ENCODE results near the gene CXCR6. TPM values are rescaled to one million over a fixed set of nuclear protein-coding genes. Genes with fewer than 3 reads are reported as not detected.

Gene CXCR6
- total RNA-seq, 2 donors from 2014 or later, result 0.96 to 1.2 TPM

DNA sequence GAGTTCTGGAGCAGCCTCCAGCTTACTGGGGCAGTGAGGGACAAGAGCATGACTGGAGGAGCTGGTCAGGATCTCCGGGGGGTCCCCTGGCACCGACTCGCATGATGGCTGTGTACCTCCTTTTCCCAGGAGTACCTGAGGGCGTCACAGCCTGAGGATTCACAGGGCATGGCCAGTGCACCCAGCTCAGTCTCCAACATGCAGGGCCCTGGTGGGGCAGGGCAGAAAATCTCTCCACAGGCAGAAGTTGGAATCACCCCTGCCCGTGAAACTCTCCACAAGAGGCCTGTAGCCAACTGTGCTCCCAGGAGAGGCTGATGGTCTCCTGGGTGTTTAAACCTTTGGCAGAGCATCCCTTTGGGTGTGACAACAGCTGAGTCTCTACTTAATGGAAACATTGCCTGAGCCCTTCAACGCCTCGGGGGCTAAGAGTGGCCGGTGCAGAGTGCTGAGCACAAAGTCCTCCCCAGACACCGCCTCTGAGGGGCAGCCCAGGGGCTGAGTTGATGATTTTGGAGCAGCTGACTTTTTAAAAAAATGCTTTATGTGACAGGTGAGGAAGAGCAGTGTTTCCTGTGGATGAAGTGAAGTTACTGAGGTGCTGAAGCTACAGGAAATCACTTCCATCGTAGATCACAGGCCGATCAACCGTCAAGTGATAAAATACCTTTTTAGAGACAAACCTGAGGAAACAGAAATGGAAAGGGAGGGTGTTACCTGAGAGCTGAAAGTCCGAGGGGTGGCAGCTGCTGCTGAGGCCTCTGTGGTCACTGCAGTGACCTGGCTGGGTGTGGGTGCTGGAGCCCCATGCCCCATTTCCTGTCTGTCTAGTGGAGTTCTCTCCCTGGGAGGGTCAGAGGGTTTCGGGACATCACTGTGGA lies 21.9 kb upstream of the CXCR6 start:
- TF ChIP-seq, protein P1, sequence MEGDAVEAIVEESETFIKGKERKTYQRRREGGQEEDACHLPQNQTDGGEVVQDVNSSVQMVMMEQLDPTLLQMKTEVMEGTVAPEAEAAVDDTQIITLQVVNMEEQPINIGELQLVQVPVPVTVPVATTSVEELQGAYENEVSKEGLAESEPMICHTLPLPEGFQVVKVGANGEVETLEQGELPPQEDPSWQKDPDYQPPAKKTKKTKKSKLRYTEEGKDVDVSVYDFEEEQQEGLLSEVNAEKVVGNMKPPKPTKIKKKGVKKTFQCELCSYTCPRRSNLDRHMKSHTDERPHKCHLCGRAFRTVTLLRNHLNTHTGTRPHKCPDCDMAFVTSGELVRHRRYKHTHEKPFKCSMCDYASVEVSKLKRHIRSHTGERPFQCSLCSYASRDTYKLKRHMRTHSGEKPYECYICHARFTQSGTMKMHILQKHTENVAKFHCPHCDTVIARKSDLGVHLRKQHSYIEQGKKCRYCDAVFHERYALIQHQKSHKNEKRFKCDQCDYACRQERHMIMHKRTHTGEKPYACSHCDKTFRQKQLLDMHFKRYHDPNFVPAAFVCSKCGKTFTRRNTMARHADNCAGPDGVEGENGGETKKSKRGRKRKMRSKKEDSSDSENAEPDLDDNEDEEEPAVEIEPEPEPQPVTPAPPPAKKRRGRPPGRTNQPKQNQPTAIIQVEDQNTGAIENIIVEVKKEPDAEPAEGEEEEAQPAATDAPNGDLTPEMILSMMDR (IDR thresholded peaks at IDR 0.05), result no peak
- TF ChIP-seq POLR2A (IDR thresholded peaks at IDR 0.05), result no peak
- TF ChIP-seq POLR2AphosphoS5 (IDR thresholded peaks at IDR 0.05), result no peak
- intact Hi-C loops (cut with DNase I), result loop anchor here (10.0 kb wide), 1 partner anchor 407 kb away; no protein-coding TSS in a partner anchor
- Histone ChIP-seq H3K27me3 (replicated peaks; ENCODE audit: insufficient read depth) (no peaks in the 10 kb centered on the region), H3K4me3 (no peak overlapping the region), H3K9me3 (no peaks in the 10 kb centered on the region), H3K4me1 (replicated peaks) (no peaks in the 10 kb centered on the region), H3K36me3 (peaks cover 4 to 6% of the 10 kb centered on the region in 2 donors), H3K27ac (no peak overlapping the region)
- WGBS, result 84% methylated on average over 13 of the region's 14 CpGs
- DNase-seq (ENCODE audit: low spot score), result no peak

DNA sequence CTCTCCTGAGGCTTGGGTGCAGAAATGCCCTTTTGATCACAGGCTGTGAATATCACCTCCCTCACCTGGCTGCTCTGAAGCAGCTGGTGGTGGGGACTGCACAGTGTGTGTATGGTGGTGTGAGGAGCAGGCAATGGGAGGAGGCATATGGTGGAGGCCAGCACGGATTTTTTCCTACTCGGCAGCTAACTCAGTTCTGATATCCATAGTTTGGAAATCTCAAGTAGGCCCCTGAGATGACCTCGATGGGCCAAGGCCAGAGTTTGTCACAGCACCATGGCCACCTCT lies 21.3 kb upstream of the CXCR6 start:
- intact Hi-C loops (cut with DNase I), result loop anchor here (10.0 kb wide), 1 partner anchor 407 kb away; no protein-coding TSS in a partner anchor
- Histone ChIP-seq H3K27ac (no peak overlapping the region), H3K36me3 (peaks cover 4 to 6% of the 10 kb centered on the region in 2 donors), H3K9me3 (no peaks in the 10 kb centered on the region), H3K4me1 (replicated peaks) (no peaks in the 10 kb centered on the region), H3K4me3 (no peak overlapping the region), H3K27me3 (replicated peaks; ENCODE audit: insufficient read depth) (no peaks in the 10 kb centered on the region)
- no peak for TF ChIP-seq POLR2A (IDR thresholded peaks at IDR 0.05)
- TF ChIP-seq, protein P1 (IDR thresholded peaks at IDR 0.05), result no peak
- TF ChIP-seq POLR2AphosphoS5 (IDR thresholded peaks at IDR 0.05), result no peak
- WGBS, result 82% methylated on average over 3 of the region's 3 CpGs
- DNase-seq (ENCODE audit: low spot score), result no peak

DNA sequence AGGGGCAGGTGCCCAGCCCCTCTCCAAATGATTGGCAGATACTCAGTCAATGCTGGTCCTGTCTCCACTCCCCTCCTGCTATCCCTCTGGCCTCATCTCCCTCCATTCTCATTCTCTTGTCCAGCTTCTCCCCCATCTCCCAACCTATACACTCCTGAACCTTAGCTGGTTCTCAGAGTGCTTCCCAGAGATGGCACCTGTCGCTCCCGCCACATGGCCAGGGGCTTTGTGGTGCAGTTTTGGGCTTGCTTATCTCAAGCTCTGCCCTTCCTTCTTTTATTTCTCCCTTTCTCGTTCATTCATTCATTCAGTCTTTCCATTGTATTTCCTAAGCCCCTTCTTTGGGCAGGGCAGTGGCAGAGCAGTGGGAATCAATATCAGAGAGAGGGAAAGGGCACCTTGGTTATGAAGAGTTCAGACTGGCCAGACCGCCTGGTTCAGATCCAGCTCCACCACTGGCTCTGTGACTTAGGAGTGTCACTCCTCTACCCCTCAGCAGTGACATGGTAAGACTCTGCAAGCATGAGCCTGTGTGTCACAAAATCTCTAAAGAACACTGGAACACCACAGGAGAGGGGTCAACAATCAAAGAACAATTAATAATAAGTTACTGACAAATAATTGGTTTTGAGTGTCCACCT lies 20.2 kb upstream of the CXCR6 start:
- H3K27me3 ChIP-seq (replicated peaks; ENCODE audit: insufficient read depth), result no peaks in the 10 kb centered on the region
- no peak for DNase-seq (ENCODE audit: low spot score)
- WGBS, result 97% methylated on average over 4 of the region's 4 CpGs
- TF ChIP-seq, protein P1 (IDR thresholded peaks at IDR 0.05), result no peak
- TF ChIP-seq POLR2A (IDR thresholded peaks at IDR 0.05) (no peak), POLR2AphosphoS5 (IDR thresholded peaks at IDR 0.05) (no peak)
- H3K4me1 ChIP-seq (replicated peaks), result no peaks in the 10 kb centered on the region
- no peak overlapping the region for H3K27ac ChIP-seq
- H3K9me3 ChIP-seq, result no peaks in the 10 kb centered on the region
- intact Hi-C loops (cut with DNase I), result loop anchor here (10.0 kb wide), 1 partner anchor 408 kb away; no protein-coding TSS in a partner anchor
- H3K4me3 ChIP-seq, result no peak overlapping the region
- peaks cover 4 to 6% of the 10 kb centered on the region in 2 donors for H3K36me3 ChIP-seq

DNA sequence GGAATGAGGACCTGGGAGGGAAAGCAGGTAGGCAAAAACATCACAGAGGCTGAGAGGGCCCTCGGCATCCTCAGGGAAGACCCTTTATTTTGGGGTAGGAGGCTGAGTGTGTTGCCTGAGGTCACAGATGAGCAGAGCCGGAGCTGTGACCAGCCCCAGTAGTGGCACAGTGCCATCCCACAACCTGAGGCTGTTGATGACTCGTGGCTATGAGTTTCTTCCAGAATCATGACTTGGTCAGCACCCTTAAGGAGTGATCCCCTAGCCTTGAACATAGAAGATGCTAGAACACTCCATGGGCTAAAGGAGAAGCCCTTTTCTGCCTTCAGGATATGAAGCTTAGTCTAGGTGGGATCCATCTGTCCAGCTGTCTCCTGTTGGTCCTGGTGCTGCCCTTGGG lies 19.5 kb upstream of the CXCR6 start:
- DNase-seq (ENCODE audit: low spot score), result no peak
- TF ChIP-seq POLR2A (IDR thresholded peaks at IDR 0.05) (no peak), POLR2AphosphoS5 (IDR thresholded peaks at IDR 0.05) (no peak)
- TF ChIP-seq, protein P1 (IDR thresholded peaks at IDR 0.05), result no peak
- Histone ChIP-seq H3K4me3 (no peak overlapping the region), H3K36me3 (peaks cover 4 to 6% of the 10 kb centered on the region in 2 donors), H3K27ac (no peak overlapping the region), H3K9me3 (no peaks in the 10 kb centered on the region), H3K4me1 (replicated peaks) (no peaks in the 10 kb centered on the region), H3K27me3 (replicated peaks; ENCODE audit: insufficient read depth) (no peaks in the 10 kb centered on the region)
- 59% methylated on average over 3 of the region's 3 CpGs for WGBS
- intact Hi-C loops (cut with DNase I), result loop anchor here (10.0 kb wide), 1 partner anchor 409 kb away; no protein-coding TSS in a partner anchor
